GM19372 (cell line): ENCODE measurements around the gene GFM1.

Source experiments
- ATAC-seq: cut with Tn5 transposase; IDR thresholded peaks from one replicate; pipeline ENCODE4 v1.9.1; 2021; ENCODE audit warnings: mild to moderate bottlenecking, low read depth, moderate library complexity; ENCODE audit not compliant: unreplicated experiment

Gene GFM1

GRCh38 chr3:158722108-158722507, 77.8 kb downstream of the GFM1 start:
- ATAC-seq, result no peak

DNA sequence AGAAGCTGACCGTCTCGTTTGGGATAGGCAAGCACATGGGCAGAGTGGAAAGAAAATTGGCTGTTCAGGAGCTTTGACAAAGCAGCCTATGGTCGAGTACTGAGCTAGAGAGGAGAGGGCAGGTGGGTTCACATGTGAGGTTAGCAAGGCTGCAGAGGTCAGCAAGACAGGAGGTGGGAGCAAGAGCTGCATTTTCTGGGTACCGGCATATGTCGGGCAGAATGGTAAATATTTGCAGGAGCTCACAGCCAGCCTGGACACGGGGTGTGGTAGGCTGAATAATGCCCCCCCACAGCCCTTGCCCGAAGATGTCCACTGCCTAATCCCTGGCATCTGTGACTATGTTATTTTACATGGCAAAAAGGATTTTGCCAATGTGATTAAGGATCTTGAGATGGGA, 79.7 kb downstream of the GFM1 start:
- no peak for ATAC-seq

GRCh38 chr3:158725348-158726011, 81.2 kb downstream of the GFM1 start:
- no peak for ATAC-seq

- peak; percentile 38 for ATAC-seq
Observed at GRCh38 chr3:158727206-158728060, 83.1 kb downstream of the GFM1 start.

DNA sequence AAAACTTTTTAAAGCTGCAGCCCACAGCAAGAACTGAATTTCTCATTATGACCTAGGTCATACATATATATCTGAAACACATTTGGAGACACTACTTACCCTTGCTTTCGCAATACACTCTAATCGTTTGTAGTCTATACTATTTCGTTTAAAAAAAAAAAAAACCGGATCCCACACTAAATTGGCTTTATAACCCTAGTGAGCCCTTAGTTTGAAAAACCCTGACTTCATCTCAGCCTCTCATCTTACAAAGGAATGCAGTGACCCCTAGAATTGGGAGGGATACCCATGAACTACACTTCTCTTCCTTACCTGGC, 83.7 kb downstream of the GFM1 start:
- no peak for ATAC-seq

- no peak for ATAC-seq
Observed at GRCh38 chr3:158728851-158729250, 84.5 kb downstream of the GFM1 start.

DNA sequence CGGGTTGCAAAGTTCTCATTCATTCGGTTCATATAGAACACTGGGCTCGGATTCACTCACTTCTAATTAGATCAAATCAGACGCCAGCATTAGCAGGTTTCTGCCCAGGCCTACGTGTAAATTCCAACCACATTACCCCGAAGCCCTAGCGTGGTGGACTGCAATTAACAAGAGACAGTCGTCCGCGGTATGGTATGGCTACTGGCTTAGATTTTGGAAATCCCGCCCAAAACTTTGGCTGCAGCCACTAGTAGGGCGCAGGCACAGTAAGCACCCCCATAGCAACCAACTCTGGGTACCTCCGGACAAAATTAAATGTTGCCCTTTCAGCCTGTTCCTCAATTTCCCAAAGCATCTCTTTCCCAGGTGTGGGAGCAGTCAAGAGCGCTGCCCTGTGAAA, 87.2 kb downstream of the GFM1 start:
- no peak for ATAC-seq

GRCh38 chr3:158731938-158732855, 87.9 kb downstream of the GFM1 start, which contains the start of gene RARRES1:
Gene RARRES1 (minus strand): TSS chr3:158732457. CDS start chr3:158732415, 42 bp downstream.
- peak; percentile 92 for ATAC-seq

DNA sequence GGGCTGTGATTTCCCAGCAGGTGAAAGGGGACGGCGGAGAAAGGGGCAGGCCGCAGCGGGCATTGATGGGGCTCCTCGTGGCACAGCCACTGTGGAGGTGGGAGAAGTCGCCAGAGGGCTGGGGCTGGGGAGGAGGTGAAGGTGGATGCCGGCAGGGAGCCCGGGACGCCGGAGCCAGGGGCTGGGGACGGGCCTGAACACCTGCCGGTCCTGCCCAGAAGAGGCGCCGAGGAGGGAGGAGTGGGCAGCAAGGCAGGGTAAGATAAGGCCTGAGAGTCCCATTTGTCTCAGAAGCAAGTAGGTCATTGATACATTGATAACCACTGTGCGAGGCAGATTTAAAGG, 88.5 kb downstream of the GFM1 start:
- no peak for ATAC-seq

GRCh38 chr3:158733656-158734055, 89.3 kb downstream of the GFM1 start:
- no peak for ATAC-seq

DNA sequence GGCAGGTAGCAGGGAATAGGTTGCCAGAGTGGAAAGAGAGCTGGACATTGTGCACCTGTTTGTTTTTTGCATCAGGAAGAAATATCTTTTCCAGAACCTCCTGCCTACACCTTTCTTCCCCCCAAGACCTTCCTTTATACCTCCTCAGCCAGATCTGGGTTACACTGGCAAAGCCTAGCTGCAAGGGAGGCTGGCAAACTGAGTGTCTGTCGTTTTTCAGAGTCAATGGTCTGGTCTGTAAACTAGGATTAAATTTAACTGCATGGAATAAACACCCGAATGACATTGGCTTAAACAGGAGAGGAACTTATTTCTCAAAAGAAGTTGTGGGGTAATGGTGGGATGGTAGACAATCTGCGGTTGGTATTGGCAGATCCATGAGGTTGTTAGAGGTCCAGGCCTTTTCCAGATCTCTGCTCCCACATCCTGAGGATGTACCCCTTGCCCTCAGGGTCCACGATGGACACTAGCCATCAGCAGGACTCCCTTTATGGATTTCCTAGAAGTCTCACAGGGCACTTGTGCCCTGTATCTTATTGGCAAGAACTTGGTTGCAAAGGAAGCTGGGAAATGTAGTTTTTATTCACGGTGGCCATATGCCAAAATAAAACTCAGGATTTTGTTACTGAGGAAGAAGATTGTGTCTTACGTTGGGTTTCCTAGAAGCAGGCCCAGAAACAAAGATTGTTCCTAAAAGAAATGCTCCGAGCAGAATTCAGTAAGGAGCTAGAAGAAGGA, 91.1 kb downstream of the GFM1 start:
- ATAC-seq, result no peak

GRCh38 chr3:158737410-158737809, 93.1 kb downstream of the GFM1 start:
- ATAC-seq, result no peak

DNA sequence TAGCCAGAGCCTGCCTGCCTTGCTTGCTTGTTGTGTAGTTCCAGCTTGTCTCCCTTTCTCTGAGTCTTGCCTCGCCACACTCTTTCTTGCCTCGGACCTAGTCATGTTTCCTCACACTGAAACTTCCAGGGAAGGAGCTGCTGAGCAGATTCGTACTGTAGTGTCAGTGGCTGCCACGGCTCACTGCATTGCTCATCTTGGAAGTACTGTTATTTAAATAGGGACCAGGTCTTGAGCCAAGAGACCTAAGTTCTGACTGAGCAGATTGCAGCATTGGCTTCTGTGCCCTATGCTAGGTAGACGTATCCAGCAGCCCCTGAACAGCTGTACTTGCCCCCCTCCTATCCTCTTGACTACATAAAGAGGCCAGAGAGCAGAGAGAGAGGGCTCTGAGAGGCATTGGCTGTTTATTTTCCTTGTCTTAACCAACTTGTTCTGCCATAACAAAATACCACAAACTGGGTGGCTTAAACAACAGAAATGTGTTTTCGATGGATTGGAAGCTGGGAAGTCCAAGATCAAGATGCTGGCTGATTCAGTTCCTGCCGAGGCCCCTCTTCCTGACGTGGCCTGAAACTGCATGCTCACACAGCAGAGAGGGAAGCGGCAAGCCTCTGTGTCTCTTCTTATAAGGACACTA, 93.8 kb downstream of the GFM1 start:
- no peak for ATAC-seq

DNA sequence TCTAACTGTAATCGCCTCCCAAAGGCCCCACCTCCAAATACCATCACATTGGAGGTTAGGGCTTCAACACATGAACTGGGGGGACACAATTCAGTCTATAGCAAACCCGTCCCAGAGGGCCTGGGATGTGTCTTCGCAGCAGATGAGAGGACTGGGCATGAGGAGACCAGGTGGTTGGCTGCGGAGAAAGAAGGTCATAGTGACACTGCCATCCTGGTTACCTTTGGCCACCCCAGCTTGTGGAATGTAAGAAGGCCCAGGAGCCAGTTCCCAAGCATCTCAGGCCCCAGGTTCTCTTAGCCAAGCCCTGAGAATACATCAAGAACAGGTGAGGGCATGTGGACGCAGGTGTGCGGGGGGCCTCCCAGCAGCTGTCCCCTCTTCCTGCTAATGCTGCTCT, 94.3 kb downstream of the GFM1 start:
- no peak for ATAC-seq

DNA sequence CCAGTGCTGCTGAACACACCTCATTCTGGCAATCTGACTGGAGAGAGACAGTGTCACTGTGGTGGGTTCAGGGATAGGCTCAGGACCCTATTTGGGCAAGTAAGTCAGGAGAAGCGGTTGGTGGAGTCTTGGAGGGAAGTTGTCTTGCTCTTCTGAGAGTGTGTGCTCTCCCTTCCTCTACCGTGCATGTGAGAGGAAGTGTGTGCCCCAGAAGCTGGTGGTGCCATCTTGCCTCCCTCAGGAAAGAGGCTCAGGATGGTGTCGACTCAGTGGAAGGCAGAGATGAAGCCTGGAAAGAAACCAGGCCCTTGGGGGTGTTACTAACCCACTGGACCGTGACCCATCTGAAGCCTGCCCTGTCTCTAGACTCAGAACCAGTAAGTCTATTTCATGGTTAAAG, 94.8 kb downstream of the GFM1 start:
- no peak for ATAC-seq

DNA sequence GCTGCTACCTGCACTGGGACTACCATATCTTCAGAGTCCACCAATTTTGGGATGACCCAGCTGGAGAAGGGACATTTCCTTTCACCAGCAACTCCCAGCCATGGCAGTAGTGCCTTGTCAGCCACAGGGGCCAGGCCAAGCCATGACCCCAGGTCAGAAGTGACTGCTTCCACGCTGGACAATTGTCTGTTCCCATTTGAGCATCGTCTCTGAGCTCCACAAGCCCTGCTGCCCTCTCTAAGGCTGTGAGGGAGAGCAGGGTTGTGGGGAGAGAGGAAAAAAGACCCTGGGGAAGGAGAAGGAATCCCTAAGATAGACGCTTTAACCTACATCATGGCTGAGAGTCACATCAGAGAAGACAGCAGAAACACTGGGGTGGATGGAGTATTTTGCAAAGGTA, 95.3 kb downstream of the GFM1 start:
- ATAC-seq, result no peak
